GM18867 (cell line): ENCODE results near the gene MED13L.

ENCODE experiments used
- ATAC-seq: cut with Tn5 transposase; IDR thresholded peaks from one replicate; pipeline ENCODE4 v1.9.1; 2021; ENCODE audit warnings: mild to moderate bottlenecking, moderate library complexity; ENCODE audit not compliant: unreplicated experiment

The MED13L gene

DNA sequence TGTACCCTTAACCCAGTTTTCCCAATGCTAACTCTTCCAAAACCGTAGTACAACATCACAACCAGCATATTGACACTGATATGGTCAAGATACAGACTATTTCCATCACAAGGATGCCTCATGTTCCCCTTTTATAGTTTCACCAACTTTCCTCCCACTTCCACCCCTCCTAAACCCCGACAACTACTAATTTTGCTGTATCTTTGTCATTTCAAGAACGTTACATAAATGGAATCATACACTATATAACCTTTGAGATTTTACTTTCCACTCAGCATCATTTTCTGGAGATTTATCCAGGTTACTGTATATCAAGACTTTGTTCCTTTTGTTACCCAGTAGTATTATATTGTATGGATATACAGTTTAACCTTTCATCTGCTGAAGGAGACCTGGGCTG, 88.9 kb downstream of the MED13L start:
- no peak for ATAC-seq

DNA sequence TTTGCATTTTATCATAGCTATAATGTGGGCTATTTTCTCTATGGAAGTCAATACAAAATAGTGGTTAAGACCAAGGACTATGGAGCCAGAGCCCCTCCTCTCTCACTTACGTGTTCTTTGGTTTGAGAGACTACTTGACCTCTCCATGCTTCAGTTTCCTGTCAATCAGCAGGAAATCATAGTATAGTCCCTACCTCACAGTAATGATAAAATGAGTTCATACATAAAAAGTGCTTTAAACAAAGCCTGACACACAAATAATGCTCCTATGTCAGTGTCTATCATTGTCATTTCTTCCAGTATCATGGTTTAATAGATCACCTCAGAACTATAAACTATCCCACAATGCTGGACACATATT, 90.4 kb downstream of the MED13L start:
- ATAC-seq, result no peak

DNA sequence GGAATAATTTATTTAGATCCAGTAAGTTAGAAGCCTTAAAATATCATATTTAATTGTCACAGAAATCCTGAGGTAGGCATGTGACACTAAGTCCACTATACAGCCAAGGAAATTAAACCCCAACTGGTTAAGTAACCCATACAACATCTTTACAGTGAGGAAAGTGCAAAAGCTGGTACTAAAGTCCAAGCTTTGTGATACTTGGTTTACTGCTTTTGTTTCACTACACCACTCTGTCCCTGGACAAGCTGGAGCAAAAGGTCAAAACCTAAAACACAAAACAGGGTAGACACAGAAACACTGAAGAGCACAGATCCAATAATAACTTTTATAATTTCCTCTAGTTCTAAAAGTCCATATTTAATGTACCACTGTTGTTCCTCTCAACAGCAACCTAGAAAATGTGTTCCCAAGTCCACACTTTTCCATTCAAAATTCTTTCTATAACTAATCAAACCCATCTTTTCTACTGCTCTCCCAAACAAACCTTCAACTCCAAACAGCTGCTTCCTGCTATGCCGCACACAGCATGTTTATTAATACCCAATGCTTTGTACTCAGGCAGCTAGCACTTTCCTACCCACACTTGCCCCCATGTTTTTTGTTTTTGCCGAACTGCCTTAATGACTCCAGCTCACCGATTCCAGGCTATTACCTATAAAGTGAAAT, 90.9 kb downstream of the MED13L start:
- ATAC-seq, result no peak

DNA sequence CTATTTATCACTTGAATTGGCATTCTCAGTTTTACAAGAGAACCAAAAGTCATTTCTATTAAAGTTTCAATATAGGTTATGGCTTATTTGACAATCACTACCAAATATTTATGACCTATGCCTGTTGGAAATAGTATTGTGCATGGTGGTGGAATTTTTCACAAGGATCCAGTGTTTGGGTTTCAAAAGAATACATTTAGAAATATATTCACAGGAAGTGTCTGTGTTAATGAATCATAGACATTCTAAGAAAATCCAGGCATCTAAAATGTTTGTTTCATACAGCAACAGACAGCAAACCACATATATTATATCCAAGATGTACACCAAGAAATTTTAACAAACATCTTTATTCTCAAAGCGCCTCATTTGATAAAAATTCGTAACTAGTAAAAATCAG, 92.7 kb downstream of the MED13L start:
- no peak for ATAC-seq

DNA sequence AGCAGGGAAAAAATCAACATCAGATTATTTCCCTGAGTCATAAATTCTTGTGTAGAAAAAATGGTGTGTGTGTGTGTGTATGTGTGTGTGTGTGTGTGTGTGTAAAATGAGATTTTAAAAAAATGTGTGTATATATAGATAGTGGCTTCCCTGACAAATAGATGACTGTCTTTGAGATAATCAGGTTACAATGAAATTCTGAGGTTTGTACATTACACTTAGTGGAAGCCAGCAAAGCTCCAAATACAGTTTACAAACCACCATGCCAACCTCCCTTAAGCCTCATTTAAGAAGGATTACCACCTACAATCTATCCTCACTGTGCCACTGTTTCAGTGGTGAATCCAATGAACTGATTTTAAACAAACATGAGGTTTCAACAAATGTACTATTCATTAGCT, 93.8 kb downstream of the MED13L start:
- no peak for ATAC-seq

DNA sequence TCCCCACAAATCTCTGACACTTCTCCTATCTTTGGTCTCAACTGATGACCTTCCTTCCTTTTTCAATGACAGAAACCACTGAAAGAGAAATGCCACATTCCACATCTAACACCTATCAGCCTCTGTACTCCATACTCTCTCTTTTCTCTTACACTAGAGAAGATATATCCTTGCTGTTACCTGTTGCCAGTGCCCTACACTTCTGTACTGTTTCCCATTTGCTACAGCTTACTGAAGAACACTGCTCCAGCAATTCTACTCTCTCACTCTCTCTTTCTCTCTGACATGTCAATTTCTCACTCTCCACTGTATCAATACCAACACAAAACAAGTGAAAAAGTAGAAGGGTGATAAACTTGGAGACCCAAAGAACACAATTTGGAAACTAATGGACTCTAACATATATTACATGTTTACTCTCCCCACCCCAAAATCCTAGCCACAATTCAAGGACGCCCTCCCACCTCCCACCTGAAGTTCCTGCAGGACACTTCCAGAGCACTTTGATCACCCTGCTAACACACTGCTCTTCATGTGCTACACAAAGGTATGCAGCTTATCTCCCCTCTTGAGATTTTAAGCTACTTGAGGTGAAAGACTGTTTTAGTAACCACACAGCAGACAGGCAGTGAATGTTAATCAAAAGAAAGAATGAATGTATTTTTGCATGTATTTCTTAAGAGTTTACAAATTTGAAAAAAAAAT, 95.0 kb downstream of the MED13L start:
- ATAC-seq, result no peak

DNA sequence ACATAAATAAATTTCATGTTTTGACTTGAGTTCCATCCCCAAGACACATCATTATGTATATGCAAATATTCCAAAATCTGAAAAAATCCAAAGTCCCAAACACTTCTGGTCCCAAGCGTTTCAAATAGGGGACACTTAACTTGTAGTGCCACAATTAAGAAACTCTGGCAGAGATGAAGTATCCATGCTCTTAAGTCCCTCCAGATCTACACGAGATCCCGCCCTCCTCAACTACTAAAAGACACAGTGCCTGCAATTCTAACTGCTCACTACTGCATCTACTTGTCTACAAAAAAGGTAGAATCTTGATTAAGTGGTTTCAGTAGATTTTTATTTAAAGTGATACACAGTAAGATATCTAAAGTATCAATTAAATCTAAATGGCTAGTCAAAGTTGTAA, 97.0 kb downstream of the MED13L start:
- ATAC-seq, result no peak

DNA sequence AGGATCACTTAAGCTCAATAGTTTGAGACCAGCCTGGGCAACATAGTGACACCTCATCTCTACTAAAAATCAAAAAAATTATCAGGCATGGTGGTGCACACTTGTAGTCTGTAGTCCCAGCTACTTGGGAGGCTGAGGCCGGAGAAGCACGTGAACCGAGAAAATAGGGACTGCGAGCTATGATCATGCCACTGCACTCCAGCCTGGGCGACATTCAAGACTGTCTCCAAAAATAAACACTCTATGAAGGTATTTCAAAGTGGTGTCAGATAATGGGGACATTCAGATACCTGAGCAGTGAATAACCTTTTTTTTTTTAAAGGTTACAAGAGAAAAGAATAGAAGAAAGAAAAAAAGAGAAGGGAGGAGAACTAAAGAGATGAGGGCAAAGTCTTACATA, 98.1 kb downstream of the MED13L start:
- ATAC-seq, result no peak

DNA sequence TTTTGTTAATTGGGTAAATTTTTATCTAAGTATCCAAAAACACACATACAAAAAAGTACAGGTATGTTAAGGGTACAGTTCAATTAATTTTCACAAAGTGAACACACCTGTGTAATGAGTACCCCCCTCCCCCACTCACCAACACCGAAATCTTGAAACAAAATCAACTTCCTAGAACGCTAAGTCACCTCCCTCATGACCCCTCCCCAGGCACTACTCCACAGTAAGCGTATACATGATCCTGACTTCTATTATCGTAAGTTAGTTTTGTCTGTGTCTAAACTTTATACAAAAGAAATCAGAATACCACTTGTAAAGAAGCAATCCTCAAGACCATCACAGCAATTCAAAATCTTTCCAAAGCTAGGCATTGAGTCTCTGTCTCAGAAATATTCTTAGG, 100.5 kb downstream of the MED13L start:
- ATAC-seq, result no peak

DNA sequence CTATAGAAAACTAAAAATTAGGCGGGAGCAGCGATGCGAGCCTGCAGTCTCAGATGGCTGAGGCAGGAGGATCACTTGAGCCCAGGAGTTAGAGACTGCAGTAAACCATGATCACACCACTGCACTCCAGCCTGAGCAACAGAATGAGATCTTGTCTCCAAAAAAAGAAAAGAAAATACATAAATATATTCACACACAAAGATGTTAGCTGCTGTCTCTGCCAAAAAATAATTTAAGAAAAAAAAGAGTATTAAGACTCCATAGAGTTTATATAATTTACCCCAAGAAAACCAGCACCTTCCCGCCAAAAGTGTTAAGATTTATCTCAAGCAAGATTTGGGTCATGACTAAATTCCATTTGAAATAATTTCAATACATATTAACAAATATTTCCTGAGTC, 102.6 kb downstream of the MED13L start:
- no peak for ATAC-seq

DNA sequence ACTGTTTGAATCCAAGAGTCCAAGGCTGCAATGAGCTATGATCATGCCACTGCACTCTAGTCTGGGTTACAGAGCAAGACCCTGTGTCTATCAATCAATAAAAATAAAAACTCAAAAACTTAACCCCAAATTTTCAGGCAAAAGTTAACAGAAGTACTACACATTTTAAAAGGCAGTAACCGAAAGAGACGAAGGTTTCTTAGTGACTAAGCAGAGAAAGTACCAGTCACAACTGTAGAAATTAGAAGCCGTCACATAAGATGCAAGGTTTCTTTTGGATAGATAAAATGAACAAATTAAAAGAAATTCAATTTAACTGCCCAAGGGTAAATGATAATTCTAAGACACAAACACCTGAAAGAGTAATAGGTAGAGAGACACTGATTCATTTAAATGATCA, 103.5 kb downstream of the MED13L start:
- no peak for ATAC-seq

DNA sequence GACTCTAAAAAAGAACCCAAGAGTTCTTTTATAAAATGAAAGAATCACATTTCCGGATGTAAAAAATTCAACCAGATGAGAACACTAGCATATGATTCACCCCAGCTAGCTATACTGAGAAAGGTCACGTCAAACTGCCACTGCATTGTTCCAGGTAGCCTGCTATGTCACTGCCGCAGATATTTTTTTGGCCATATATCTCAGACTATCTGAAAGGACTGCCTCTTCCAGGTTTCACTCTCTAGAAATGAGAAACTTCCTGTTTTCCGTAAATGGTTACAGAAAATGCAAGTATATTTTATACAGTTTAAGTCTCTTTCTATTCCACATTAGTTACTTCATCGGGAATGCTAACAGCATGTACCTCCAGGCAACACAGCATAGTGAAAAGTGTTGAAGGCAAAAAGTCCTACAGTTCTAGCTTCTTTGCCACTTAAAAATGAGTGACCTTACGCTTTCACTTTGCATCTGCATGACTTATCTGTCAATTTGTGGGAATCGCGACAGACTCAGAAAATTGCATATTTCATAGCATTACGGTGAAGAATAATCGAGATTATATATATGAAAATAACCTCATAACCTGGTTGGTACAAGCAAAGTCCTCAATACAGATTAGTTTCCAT, 105.2 kb downstream of the MED13L start:
- no peak for ATAC-seq

DNA sequence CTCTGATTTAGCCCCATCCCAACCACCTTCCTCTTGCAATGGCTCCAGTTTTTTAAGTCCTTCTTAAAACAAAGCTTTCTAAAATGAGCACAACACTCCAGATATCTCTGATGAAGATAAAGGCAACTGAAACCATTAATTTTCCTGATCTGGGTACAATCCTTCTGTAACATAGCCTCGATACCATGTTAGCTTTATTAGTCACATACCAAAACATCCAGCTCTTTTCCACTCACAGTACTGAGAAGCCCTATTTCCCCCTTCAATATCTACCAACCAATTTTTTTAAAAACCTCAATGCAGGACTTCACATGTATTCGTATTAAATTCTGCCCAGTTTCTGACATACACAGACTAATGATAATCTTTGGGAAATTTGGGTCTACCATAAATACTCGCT, 105.9 kb downstream of the MED13L start:
- no peak for ATAC-seq

DNA sequence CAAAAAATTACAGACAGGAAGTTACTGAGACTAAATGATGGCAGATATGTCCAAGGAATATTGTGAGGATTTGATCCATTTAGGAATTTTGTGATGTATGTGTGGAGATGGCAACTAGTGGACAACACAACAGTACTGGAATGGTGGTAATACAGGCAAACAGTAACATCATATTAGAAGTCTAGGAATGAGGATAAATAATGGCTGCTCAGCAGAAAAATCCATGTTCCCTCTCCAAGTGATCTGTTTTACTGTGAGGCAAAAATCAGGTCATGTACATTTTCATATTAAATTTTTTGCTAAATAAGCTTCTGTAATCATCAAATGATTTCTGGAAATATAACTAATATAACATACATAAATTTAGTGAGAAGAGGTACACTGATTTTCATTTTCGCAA, 108.4 kb downstream of the MED13L start:
- no peak for ATAC-seq

DNA sequence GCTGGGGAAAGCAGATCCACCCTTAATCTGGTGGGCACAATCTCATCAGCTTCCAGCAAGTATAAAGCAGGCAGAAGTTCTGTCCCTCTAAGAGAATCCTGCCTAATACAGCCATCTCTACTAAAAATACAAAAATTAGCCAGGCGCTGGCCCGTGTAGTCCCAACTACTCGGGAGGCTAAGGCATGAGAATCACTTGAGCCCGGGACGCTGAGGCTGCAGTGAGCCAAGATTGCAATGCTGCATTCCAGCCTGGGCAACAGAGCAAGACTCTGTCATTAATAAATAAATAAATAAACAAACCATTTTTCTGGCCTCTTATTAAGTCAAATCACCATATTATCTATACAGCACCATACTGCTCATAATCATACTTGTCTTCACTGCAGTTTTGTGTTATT, 111.2 kb downstream of the MED13L start:
- no peak for ATAC-seq

DNA sequence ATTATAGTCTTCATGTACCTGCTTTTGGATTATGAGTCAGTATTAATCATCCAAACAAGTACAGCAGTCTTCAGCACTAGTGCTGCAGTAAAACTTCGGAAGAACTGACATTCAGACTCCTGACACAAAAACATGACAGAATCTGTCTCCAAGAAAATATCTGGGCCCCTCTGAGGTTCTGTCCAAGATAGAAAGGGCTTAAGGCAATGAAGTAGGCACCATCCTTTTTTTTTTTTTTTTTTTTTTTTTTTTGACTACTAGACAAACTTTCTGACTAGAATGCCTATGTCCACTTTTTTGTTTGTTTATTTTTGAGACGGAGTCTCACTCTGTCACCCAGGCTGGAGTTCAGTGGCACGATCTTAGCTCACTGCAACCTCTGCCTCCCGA, 112.5 kb downstream of the MED13L start:
- ATAC-seq, result no peak

DNA sequence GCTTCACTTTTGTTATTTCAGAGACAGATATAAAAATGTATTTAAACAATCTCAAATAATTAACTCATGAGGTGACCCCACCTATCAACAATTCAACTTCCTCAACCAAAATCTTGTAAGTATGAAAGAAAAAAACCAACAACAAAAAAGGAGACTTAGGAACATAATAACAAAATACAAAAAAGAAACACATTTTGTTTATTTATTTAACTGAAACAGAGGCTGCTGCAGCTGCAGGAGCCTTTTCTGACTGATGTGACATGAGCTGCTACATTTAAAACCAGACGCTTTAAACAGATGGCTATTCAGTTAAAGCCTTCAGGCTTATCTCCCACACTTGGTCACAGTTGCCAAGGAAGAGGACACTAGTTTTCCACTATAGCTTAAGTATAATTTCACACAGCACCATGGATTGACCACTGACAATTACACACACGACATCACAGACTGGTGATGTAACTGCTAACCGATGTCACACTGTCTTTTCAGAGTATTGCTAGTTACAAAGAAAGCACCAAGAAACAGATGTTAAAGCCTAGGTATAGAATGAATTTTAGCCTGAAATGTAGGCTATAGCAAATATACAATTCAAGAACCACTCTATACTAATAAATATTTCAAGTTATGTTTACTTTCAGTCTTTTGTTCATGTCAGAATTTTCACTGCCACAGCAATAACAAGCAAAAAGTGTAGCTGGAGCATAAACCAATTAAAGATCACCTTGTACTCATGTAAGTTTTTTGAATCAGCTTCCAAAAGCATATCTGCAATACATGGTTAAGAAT, 113.0 kb downstream of the MED13L start:
- no peak for ATAC-seq

DNA sequence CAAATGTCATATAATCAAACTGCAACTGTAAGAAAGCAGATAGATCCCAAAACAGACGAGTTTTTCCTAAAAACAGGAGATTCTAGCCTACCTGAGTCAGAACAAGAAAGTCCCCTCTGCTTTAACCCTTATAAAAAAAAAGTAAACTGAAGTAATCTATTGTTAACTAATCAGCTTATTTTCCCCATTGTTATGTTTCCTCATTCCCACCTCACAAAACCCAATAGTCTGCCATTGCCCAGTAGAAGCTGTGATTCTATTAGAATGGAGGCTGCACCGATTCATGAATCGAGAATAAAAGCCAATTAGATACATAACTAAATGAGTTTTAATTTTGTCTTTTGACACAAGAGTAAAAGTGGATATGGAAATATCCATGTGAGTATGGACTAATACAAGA, 115.4 kb downstream of the MED13L start:
- ATAC-seq, result no peak

DNA sequence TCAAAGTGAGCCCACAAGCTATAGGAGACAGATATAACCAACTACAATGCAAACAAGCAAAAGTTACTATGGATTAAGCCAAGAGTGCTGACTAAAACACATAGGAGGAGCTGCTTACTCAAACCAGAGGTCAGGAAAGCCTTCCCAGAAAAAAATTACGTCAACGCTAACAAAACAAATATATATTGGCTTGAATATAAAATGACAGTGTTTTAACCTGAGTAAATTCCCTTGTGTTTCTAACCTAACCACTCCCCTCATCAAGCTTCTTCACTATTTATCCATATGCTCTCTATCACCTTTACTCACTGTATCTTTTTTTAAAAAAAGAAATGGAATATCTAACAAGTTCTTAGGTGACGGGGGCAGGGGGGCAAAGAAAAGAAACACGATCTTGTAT, 115.9 kb downstream of the MED13L start:
- ATAC-seq, result no peak

DNA sequence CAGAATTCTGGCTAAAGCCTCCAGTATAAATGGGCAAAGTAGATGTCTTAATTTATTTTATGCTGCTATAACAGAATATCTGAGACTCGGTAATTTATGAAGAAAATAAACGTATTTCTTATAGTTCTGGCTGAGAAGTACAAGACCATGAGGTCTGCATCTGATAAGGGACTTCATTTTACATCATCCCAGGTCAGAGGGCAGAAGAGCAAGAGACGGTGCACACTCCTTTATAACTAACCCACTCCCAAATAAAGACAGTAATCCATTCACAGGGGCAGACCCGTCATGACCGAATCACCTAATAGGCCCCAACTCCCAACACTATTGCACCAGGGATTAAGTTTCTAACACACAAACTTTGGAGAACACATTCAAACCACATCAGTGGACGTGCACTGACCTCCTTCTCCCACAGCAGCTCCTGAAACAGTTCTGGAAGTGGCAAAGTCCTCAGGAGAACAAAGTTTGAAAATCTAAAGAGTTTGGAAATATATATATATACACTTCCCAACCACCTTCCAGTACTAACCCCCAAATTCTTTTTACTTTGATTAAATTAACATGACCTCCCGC, 116.5 kb downstream of the MED13L start:
- ATAC-seq, result no peak

DNA sequence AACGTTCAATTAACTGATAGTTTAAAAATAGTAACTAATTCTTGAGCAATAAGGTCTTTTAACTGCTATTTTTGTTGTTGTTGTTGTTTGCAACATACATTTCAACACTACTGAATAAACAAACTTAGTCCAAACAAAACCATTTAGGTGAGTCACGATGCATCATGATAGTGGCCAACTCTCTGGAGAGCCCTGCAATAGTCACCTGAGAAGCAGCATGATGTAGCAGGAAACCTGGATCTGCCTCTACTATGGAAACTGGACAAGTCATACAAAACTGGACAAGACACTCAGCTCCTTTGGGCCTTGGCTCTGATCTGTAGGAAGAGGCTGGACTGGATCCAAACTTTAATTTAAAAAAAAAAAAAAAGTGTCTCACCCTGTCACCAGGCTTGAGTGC, 117.3 kb downstream of the MED13L start:
- no peak for ATAC-seq
